HG03565 (cell line): ENCODE results near the gene STC2.
"Not testable (repeated sequence)": the region's sequence is repeated elsewhere in the genome, so short reads cannot be mapped to it uniquely, and the experiment has no call there.

Experiments used
- ATAC-seq: cut with Tn5 transposase; IDR thresholded peaks from one replicate; pipeline ENCODE4 v1.9.1; 2021; ENCODE audit warnings: mild to moderate bottlenecking, moderate library complexity; ENCODE audit not compliant: unreplicated experiment

Gene STC2

GRCh38 chr5:173327948-173328843, at the start of gene STC2:
Gene STC2 (minus strand): TSS chr5:173328414. CDS start chr5:173328193, 221 bp downstream.
- peak; percentile 34 for ATAC-seq

- ATAC-seq, result no peak
Observed at GRCh38 chr5:173371400-173371799, 43.2 kb upstream of the STC2 start.

- ATAC-seq, result not testable (repeated sequence)
Observed at GRCh38 chr5:173363406-173363805, 35.2 kb upstream of the STC2 start.

GRCh38 chr5:173355561-173355960, 27.3 kb upstream of the STC2 start:
- no peak for ATAC-seq

GRCh38 chr5:173354645-173355044, 26.4 kb upstream of the STC2 start:
- no peak for ATAC-seq

- no peak for ATAC-seq
Observed at GRCh38 chr5:173352366-173353349, 24.4 kb upstream of the STC2 start.

- no peak for ATAC-seq
Observed at GRCh38 chr5:173342813-173343755, 14.9 kb upstream of the STC2 start.

- no peak for ATAC-seq
Observed at GRCh38 chr5:173341961-173342430, 13.8 kb upstream of the STC2 start.

GRCh38 chr5:173340984-173341383, 12.8 kb upstream of the STC2 start:
- ATAC-seq, result no peak

- no peak for ATAC-seq
Observed at GRCh38 chr5:173340451-173340850, 12.2 kb upstream of the STC2 start.

GRCh38 chr5:173339286-173339685, 11.1 kb upstream of the STC2 start:
- ATAC-seq, result no peak

- no peak for ATAC-seq
Observed at GRCh38 chr5:173338380-173339015, 10.3 kb upstream of the STC2 start.

- ATAC-seq, result no peak
Observed at GRCh38 chr5:173334808-173335207, 6.6 kb upstream of the STC2 start.

- ATAC-seq, result no peak
Observed at GRCh38 chr5:173333925-173334661, 5.9 kb upstream of the STC2 start.

- peak; percentile 53 for ATAC-seq
Observed at GRCh38 chr5:173331956-173332479, 3.8 kb upstream of the STC2 start.

GRCh38 chr5:173331287-173331686, 3.1 kb upstream of the STC2 start:
- ATAC-seq, result no peak

- ATAC-seq, result no peak
Observed at GRCh38 chr5:173330338-173331206, 2.4 kb upstream of the STC2 start.
